Heart right ventricle (tissue), 16 donors: ENCODE measurements around the gene CNST. TPM values are rescaled to one million over a fixed set of nuclear protein-coding genes. Genes with fewer than 3 reads are reported as not detected.

ENCODE experiments used
- ATAC-seq, 8 donors: fragments of 200-7000 bp; cut with Tn5 transposase; one replicate each; pipeline ENCODE4 v1.9.1; 2020; ENCODE audit warnings: mild to moderate bottlenecking in 8 of 8, moderate library complexity in 8 of 8, moderate number of reproducible peaks in 1 of 8
- DNase-seq, 2 donors: peaks; one replicate each; pipeline ENCODE4 v3.0.0-alpha.2; 2020
- H3K27ac ChIP-seq, 10 donors: fragments of 200-600 bp; sonication (generic) in 2 of 10; one replicate each; pipeline versions ENCODE4 v1.5.0 to v1.8.0; 2020 to 2022; ENCODE audit warnings: mild to moderate bottlenecking in 3 of 10
- H3K27me3 ChIP-seq, 7 donors: fragments of 200-600 bp; one replicate each; pipeline ENCODE4 v1.8.0; 2021 to 2022; ENCODE audit warnings: mild to moderate bottlenecking in 2 of 7
- H3K36me3 ChIP-seq, 9 donors: fragments of 200-600 bp; sonication (generic) in 1 of 9; one replicate each; pipeline versions ENCODE4 v1.5.0 to v1.8.0; 2020 to 2022; ENCODE audit warnings: mild to moderate bottlenecking in 2 of 9
- H3K4me1 ChIP-seq, 9 donors: fragments of 200-600 bp; sonication (generic) in 1 of 9; one replicate each; pipeline versions ENCODE4 v1.5.0 to v1.8.0; 2020 to 2022; ENCODE audit warnings: mild to moderate bottlenecking in 4 of 9
- H3K4me3 ChIP-seq, 10 donors: fragments of 200-600 bp; sonication (generic) in 2 of 10; one replicate each; pipeline versions ENCODE4 v1.5.0 to v1.8.0; 2020 to 2022; ENCODE audit warnings: mild to moderate bottlenecking in 7 of 10, moderate library complexity in 2 of 10
- H3K9me3 ChIP-seq, 11 donors: fragments of 200-600 bp in 10 of 11; sonication (generic) in 2 of 11; one replicate each; pipeline versions ENCODE4 v1.5.0 to v1.8.0; 2013 to 2022; ENCODE audit warnings: mild to moderate bottlenecking in 2 of 11, control low read depth in 1 of 11, moderate library complexity in 1 of 11
- WGBS, 2 donors: extraction: QIAGEN DNeasy Blood & Tissue Kit; methylation state at CpG; one replicate each; pipeline ENCODE4 v1.1.7; 2013; ENCODE audit warnings: inconsistent platforms in 1 of 2; 5-methylcytosine and 5-hydroxymethylcytosine counted together
- intact Hi-C, 10 donors: fragments of 100-400 bp; cut with DNase I; formaldehyde crosslinking; loops; one replicate each; pipeline versions ENCODE4 v1.11.1 to v1.14.2; 2022
- polyA plus RNA-seq, 2 donors: library from polyadenylated mRNA; stranded (reverse); fragments of 200-250 nt; gene quantifications; one replicate each; pipeline ENCODE4 v1.2.3, GENCODE V29; 2013
- total RNA-seq, 10 donors: library from RNA; stranded (reverse); fragmentation: NEBNext Ultra II Directional in 3 of 10; extraction: Animal tissue kit (Norgen Biotek cat#: 25700) in 3 of 10; gene quantifications; one replicate each; pipeline versions ENCODE4 v1.2.1 to v1.2.4, GENCODE V29; 2021 to 2023
- TF ChIP-seq, protein P1 (sequence below), 9 donors: fragments of 200-600 bp; sonication (generic) in 2 of 9; IDR thresholded peaks; one replicate each; pipeline versions ENCODE4 v1.5.0 to v1.8.0; 2021 to 2022; ENCODE audit warnings: antibody characterized with exemption in 9 of 9, mild to moderate bottlenecking in 5 of 9, moderate library complexity in 1 of 9
- donor health status: Arrhythmogenic right ventricular cardiomyopathy.
- donor health status: ischemic (EF 13 %, LVEDD 7.1; RV severe dilation, severe dysfunction).
- donor health status: healthy with polysubstance abuse.
- donor health status: DM: no; HTN: yes; CAD: no.
- donor health status: DM: no; HTN: no; CAD: no.
- donor health status: ischemic (EF 25% LVEDD 6.9; RV normal size, moderate dysfunction).
- donor health status: ischemic (EF 25% LVEDD 5.7; RV mildly dilated, moderate dysfunction).
- donor health status: healthy.
- donor health status: DM: yes; HTN: yes; CAD: no.
- donor health status: Ischemic cardiomyopathy.
- donor health status: ischemic (EF 35%, LVEDD 5.7; RV mildly dilated, moderate dysfunction).
- donor health status: nonischemic (EF 11% LVEDD 7.7; RV severe dilation, severe dysfunction).
- donor health status: DM: yes; HTN: yes; CAD: no.
- donor health status: PGD.
- donor health status: ischemic (EF 29% LVEDD 5.4; RV normal size, mild dysfunction).
- donor health status: nonischemic (EF 23%, LVEDD 6.1; RV moderate dilation, normal function).

CNST gene
- total and polyA plus RNA-seq, 12 donors = 5.6 to 24.4 (median 14.7) TPM

DNA sequence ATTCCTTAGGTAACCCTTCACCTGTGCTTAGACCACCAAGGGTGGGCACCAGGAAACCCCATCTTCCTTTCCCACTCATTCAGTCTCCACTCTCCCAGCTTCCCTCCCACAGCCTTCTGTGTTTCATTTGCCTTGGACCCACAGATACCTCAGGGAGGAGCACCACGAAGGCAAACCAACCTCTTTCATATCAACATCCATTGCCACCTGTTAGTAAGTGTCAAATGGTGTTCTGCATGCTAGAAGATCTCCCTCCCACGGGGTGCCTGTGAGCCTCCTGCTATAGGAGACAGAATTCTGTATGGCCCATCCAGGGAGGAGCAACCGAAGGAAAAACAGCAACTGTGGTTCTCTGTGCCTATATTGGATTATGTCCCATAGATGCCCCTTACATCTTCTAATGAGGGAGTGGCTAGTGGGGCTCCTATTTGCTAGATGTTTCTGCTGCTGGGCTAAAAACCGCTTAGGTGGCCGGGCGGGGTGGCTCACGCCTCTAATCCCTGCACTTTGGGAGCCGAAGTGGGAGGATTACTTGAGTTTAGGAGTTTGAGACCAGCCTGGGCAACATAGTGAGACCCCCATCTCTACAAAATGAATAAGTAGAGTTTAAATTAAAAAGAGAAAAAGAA lies 132.3 kb downstream of the CNST start:
- TF ChIP-seq, protein P1, sequence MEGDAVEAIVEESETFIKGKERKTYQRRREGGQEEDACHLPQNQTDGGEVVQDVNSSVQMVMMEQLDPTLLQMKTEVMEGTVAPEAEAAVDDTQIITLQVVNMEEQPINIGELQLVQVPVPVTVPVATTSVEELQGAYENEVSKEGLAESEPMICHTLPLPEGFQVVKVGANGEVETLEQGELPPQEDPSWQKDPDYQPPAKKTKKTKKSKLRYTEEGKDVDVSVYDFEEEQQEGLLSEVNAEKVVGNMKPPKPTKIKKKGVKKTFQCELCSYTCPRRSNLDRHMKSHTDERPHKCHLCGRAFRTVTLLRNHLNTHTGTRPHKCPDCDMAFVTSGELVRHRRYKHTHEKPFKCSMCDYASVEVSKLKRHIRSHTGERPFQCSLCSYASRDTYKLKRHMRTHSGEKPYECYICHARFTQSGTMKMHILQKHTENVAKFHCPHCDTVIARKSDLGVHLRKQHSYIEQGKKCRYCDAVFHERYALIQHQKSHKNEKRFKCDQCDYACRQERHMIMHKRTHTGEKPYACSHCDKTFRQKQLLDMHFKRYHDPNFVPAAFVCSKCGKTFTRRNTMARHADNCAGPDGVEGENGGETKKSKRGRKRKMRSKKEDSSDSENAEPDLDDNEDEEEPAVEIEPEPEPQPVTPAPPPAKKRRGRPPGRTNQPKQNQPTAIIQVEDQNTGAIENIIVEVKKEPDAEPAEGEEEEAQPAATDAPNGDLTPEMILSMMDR (IDR thresholded peaks at IDR 0.05) = no peak
- Histone ChIP-seq H3K4me1 (peaks cover 3 to 26% (median 10%) of the 10 kb centered on the region in 9 donors), H3K36me3 (no peaks in the 10 kb centered on the region), H3K4me3 (peak overlapping the region in 8 of 10 donors; percentile 4 to 45 (median 34)), H3K9me3 (peaks cover 0 to 17% (median 0%) of the 10 kb centered on the region in 11 donors), H3K27ac (peak overlapping the region in 9 of 10 donors; percentile 18 to 87 (median 49)), H3K27me3 (no peaks in the 10 kb centered on the region)
- WGBS, 2 donors = 83 to 84% methylated on average over 8 of the region's 8 CpGs
- no peak for DNase-seq
- ATAC-seq = no peak
- intact Hi-C loops = loop anchor here (1.0 to 10.0 kb wide), 9 partner anchors 51 to 202 kb away; partner anchors contain the start of genes CNST (in 5 of the 10) and TFB2M (in 5 of the 10)

DNA sequence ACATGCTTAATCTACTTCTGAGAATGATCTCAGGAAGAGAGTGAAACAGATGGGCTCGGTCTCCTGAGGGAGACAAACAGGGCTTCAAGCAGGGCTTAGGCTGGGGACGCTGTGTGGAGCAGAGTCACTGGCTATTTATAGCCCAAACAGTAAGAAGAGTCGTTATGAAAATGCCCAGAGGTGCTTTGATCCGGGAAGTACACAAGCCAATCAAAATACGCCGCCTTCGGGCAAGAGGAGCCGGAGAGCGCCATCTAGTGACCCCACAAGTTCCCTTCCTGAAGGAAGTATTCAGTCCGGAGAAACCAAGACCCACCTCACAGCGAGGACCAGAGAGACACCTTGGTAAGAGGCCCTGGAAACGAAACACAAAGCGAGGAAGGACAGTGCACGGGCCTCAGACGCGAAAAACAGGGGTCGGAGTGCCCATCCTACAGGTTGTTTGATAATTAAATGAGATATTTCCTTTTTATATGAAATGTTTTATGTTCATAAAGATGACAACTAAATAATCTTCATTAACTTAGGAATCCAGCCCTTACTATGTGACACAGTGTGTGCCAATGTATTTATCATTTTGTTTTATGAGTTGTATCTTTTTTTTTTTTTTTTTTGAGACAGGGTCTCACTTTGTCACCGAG lies 133.0 kb downstream of the CNST start:
- WGBS, 2 donors = 5 to 8% methylated on average over 18 of the region's 18 CpGs
- Histone ChIP-seq H3K4me3 (peak overlapping the region in 8 of 10 donors; percentile 4 to 45 (median 34)), H3K27me3 (no peaks in the 10 kb centered on the region), H3K27ac (peak overlapping the region in 9 of 10 donors; percentile 18 to 87 (median 49)), H3K4me1 (peaks cover 3 to 26% (median 10%) of the 10 kb centered on the region in 9 donors), H3K36me3 (no peaks in the 10 kb centered on the region), H3K9me3 (peaks cover 0 to 11% (median 0%) of the 10 kb centered on the region in 11 donors)
- intact Hi-C loops = loop anchor here (1.0 to 10.0 kb wide), 9 partner anchors 52 to 202 kb away; partner anchors contain the start of genes CNST (in 5 of the 10) and TFB2M (in 5 of the 10)
- TF ChIP-seq, protein P1 (IDR thresholded peaks at IDR 0.05) = peak; percentile 74 to 96 (median 91)
- ATAC-seq (peak; percentile 88 to 97 (median 92)), DNase-seq (peak; percentile 81 to 92)

DNA sequence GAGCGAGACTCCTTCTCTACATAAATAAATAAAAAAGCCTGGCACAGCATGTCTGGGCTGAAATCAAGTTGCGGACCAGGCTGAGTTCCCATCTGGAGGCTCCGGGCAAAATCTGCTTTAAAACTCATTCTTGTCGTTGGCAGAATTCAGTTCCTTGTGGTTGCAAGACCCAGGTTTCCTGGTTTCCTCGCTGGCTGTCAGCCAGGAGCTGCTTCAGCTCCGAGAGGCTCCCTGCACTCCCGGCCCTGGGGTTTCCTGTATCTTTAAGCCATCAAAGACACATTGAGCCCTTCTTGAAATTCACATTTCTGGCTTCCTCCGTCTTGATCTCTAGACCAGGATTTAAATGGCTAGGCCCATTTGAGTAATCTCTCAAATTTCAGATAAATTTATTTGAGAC lies 137.3 kb downstream of the CNST start:
- 54 to 66% methylated on average over 8 of the region's 8 CpGs for WGBS, 2 donors
- TF ChIP-seq, protein P1 (IDR thresholded peaks at IDR 0.05) = no peak
- intact Hi-C loops = no loop called here
- no peak for ATAC-seq
- DNase-seq = no peak
- Histone ChIP-seq H3K27ac (no peak overlapping the region), H3K4me3 (no peak overlapping the region), H3K9me3 (no peaks in the 10 kb centered on the region), H3K27me3 (no peaks in the 10 kb centered on the region), H3K4me1 (peaks cover 2 to 23% (median 8%) of the 10 kb centered on the region in 9 donors), H3K36me3 (no peaks in the 10 kb centered on the region)

DNA sequence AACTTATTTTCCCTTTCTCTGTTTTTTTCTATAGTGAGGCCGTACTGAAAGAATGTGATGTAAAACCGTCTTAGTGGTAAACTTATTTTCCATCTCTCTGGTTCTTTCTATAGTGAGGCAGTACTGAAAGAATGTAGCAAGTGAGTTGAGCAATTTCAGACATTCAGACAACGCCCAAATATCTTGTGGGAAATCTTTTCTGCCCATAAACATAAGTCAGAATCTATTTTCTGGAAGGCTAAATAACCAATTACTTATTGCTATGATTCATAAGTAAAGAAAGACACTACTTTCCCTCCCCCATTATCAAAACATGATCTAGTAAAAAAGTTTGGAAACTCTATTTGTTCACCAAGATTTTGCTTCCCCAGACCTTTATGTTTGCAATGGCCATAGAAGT lies 139.1 kb downstream of the CNST start:
- Histone ChIP-seq H3K4me1 (peaks cover 0 to 18% (median 0%) of the 10 kb centered on the region in 9 donors), H3K36me3 (no peaks in the 10 kb centered on the region), H3K27ac (no peak overlapping the region), H3K4me3 (no peak overlapping the region), H3K9me3 (no peaks in the 10 kb centered on the region), H3K27me3 (no peaks in the 10 kb centered on the region)
- TF ChIP-seq, protein P1 (IDR thresholded peaks at IDR 0.05) = no peak
- DNase-seq = no peak
- ATAC-seq = no peak
- 67 to 82% methylated on average over 3 of the region's 3 CpGs for WGBS, 2 donors
- intact Hi-C loops = no loop called here
